Sigmoid colon (tissue), 7 donors: ENCODE measurements around the gene SELENOO. TPM values are rescaled to one million over a fixed set of nuclear protein-coding genes. Genes with fewer than 3 reads are reported as not detected.

Experiments
- DNase-seq: peaks from one replicate; pipeline ENCODE4 v3.0.0-alpha.2; 2019
- H3K27ac ChIP-seq, 4 donors: fragments of 200-600 bp; sonication (generic); one replicate each; pipeline ENCODE4 v1.5.1; 2016 to 2019; ENCODE audit warnings: mild to moderate bottlenecking in 1 of 4
- H3K27me3 ChIP-seq, 3 donors: fragments of 200-600 bp; sonication (generic); one replicate each; pipeline ENCODE4 v1.5.1; 2019; ENCODE audit warnings: mild to moderate bottlenecking in 1 of 3
- H3K36me3 ChIP-seq, 4 donors: fragments of 200-600 bp; sonication (generic); one replicate each; pipeline ENCODE4 v1.5.1; 2016 to 2019
- H3K4me1 ChIP-seq, 4 donors: fragments of 200-600 bp; sonication (generic); one replicate each; pipeline ENCODE4 v1.5.1; 2017 to 2019
- H3K4me3 ChIP-seq, 4 donors: fragments of 200-600 bp; sonication (generic); one replicate each; pipeline ENCODE4 v1.5.1; 2017 to 2019; ENCODE audit warnings: mild to moderate bottlenecking in 2 of 4, moderate library complexity in 1 of 4
- H3K9me3 ChIP-seq, 4 donors: fragments of 200-600 bp in 3 of 4; sonication (generic) in 3 of 4; one replicate each; pipeline versions ENCODE4 v1.5.1 to v1.6.1; 2013 to 2019
- EP300 ChIP-seq, 4 donors: sonication (generic); formaldehyde crosslinking; IDR thresholded peaks; one replicate each; pipeline ENCODE4 v1.6.1; 2017; ENCODE audit warnings: antibody characterized with exemption in 4 of 4
- POLR2A ChIP-seq, 2 donors: fragments of 450-650 bp; IDR thresholded peaks; one replicate each; pipeline ENCODE4 v1.6.1; 2016; ENCODE audit warnings: antibody characterized with exemption in 2 of 2, mild to moderate bottlenecking in 2 of 2, moderate library complexity in 2 of 2
- POLR2AphosphoS5 ChIP-seq, 4 donors: sonication (generic); formaldehyde crosslinking; IDR thresholded peaks; one replicate each; pipeline ENCODE4 v1.6.1; 2017; ENCODE audit warnings: antibody characterized with exemption in 4 of 4
- WGBS, 2 donors: extraction: QIAGEN DNeasy Blood & Tissue Kit; methylation state at CpG; one replicate each; pipeline ENCODE4 v1.1.7; 2013; 5-methylcytosine and 5-hydroxymethylcytosine counted together
- intact Hi-C: fragments of 100-400 bp; cut with DNase I; formaldehyde crosslinking; loops from one replicate; pipeline ENCODE4 v1.15.1; 2023
- polyA plus RNA-seq, 3 donors: library from polyadenylated mRNA; stranded (reverse); fragments of 200-250 nt; gene quantifications; one replicate each; pipeline ENCODE4 v1.2.3, GENCODE V29; 2013
- total RNA-seq, 4 donors: library from RNA; depleted of rRNA; stranded (reverse); fragments of >200 nt; gene quantifications; one replicate each; pipeline ENCODE4 v1.1.0, GENCODE V29; 2016
- TF ChIP-seq, protein P1 (sequence below), 4 experiments: fragments of 450-650 bp in 3 of 4; fragments of 200-600 bp in 1 of 4; IDR thresholded peaks; one replicate each; pipeline ENCODE4 v1.5.1; 2016 to 2019; ENCODE audit warnings: antibody characterized with exemption in 4 of 4, mild to moderate bottlenecking in 3 of 4, moderate library complexity in 2 of 4
- donor health status: healthy with polysubstance abuse.
- donor health status: Bipolar disorder and iron deficiency.
- donor health status: healthy.

Gene SELENOO
- total and polyA plus RNA-seq, 7 donors, result 10.2 to 30.2 (median 17.9) TPM

GRCh38 chr22:50175921-50176849 lies 24.6 kb upstream of the SELENOO start:
- peaks cover 0 to 7% (median under 1%) of the 10 kb centered on the region in 4 donors for H3K4me1 ChIP-seq
- H3K27ac ChIP-seq, result no peak overlapping the region
- no peaks in the 10 kb centered on the region for H3K36me3 ChIP-seq
- no peaks in the 10 kb centered on the region for H3K9me3 ChIP-seq
- no peak for TF ChIP-seq POLR2AphosphoS5 (IDR thresholded peaks at IDR 0.05)
- TF ChIP-seq POLR2A (IDR thresholded peaks at IDR 0.05), result no peak
- TF ChIP-seq, protein P1, sequence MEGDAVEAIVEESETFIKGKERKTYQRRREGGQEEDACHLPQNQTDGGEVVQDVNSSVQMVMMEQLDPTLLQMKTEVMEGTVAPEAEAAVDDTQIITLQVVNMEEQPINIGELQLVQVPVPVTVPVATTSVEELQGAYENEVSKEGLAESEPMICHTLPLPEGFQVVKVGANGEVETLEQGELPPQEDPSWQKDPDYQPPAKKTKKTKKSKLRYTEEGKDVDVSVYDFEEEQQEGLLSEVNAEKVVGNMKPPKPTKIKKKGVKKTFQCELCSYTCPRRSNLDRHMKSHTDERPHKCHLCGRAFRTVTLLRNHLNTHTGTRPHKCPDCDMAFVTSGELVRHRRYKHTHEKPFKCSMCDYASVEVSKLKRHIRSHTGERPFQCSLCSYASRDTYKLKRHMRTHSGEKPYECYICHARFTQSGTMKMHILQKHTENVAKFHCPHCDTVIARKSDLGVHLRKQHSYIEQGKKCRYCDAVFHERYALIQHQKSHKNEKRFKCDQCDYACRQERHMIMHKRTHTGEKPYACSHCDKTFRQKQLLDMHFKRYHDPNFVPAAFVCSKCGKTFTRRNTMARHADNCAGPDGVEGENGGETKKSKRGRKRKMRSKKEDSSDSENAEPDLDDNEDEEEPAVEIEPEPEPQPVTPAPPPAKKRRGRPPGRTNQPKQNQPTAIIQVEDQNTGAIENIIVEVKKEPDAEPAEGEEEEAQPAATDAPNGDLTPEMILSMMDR (IDR thresholded peaks at IDR 0.05), result no peak
- TF ChIP-seq EP300 (IDR thresholded peaks at IDR 0.05), result no peak
- 72 to 75% methylated on average over 27 of the region's 27 CpGs for WGBS, 2 donors
- intact Hi-C loops, result no loop called here
- peaks cover 23 to 73% (median 31%) of the 10 kb centered on the region in 3 donors for H3K27me3 ChIP-seq
- DNase-seq, result peak; percentile 57
- no peak overlapping the region for H3K4me3 ChIP-seq

GRCh38 chr22:50176850-50177536 lies 23.8 kb upstream of the SELENOO start:
- H3K4me3 ChIP-seq, result no peak overlapping the region
- no peak for TF ChIP-seq POLR2AphosphoS5 (IDR thresholded peaks at IDR 0.05)
- TF ChIP-seq EP300 (IDR thresholded peaks at IDR 0.05), result no peak
- TF ChIP-seq, protein P1 (IDR thresholded peaks at IDR 0.05), result no peak
- TF ChIP-seq POLR2A (IDR thresholded peaks at IDR 0.05), result no peak
- H3K9me3 ChIP-seq, result no peaks in the 10 kb centered on the region
- intact Hi-C loops, result no loop called here
- peaks cover 0 to 6% (median 0%) of the 10 kb centered on the region in 4 donors for H3K4me1 ChIP-seq
- H3K36me3 ChIP-seq, result no peaks in the 10 kb centered on the region
- WGBS, 2 donors, result 96 to 97% methylated on average over 76 of the region's 76 CpGs
- peaks cover 19 to 65% (median 24%) of the 10 kb centered on the region in 3 donors for H3K27me3 ChIP-seq
- H3K27ac ChIP-seq, result no peak overlapping the region
- DNase-seq, result peak; percentile 59

GRCh38 chr22:50177537-50178470 lies 23.0 kb upstream of the SELENOO start:
- Histone ChIP-seq H3K27ac (no peak overlapping the region), H3K4me3 (no peak overlapping the region), H3K36me3 (no peaks in the 10 kb centered on the region), H3K4me1 (peaks cover 0 to 6% (median 0%) of the 10 kb centered on the region in 4 donors), H3K27me3 (peaks cover 19 to 62% (median 24%) of the 10 kb centered on the region in 3 donors), H3K9me3 (no peaks in the 10 kb centered on the region)
- intact Hi-C loops, result no loop called here
- WGBS, 2 donors, result 67 to 73% methylated on average over 98 of the region's 98 CpGs
- DNase-seq, result peak; percentile 56
- TF ChIP-seq EP300 (IDR thresholded peaks at IDR 0.05), result no peak
- TF ChIP-seq POLR2A (IDR thresholded peaks at IDR 0.05), result no peak
- TF ChIP-seq, protein P1 (IDR thresholded peaks at IDR 0.05), result no peak
- no peak for TF ChIP-seq POLR2AphosphoS5 (IDR thresholded peaks at IDR 0.05)

DNA sequence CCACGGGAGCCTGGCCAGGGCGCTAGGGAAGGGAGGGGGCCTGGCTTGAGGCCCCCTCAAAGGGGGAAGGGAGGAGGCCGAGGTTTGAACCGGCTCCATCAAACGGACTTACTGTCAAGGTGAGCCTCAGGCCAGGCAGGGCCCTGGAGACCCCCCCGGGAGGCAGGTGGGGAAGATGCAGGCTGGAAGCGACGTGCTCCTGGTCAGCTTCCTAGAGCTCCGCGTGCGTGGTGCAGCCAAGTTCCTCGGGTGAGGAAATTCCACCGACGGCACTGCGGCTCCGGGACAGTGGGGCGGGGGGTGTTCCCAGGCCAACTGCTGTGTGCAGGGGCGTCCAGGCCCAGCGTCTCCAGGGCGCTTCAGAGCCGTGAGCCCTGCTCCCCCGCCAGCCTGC lies 22.3 kb upstream of the SELENOO start:
- Histone ChIP-seq H3K9me3 (no peaks in the 10 kb centered on the region), H3K27me3 (peaks cover 19 to 55% (median 21%) of the 10 kb centered on the region in 3 donors), H3K36me3 (no peaks in the 10 kb centered on the region), H3K27ac (no peak overlapping the region), H3K4me1 (peaks cover 0 to 7% (median 1%) of the 10 kb centered on the region in 4 donors), H3K4me3 (no peak overlapping the region)
- TF ChIP-seq EP300 (IDR thresholded peaks at IDR 0.05), result no peak
- TF ChIP-seq POLR2AphosphoS5 (IDR thresholded peaks at IDR 0.05), result no peak
- TF ChIP-seq, protein P1 (IDR thresholded peaks at IDR 0.05), result no peak
- no peak for TF ChIP-seq POLR2A (IDR thresholded peaks at IDR 0.05)
- 45 to 67% methylated on average over 22 of the region's 22 CpGs for WGBS, 2 donors
- intact Hi-C loops, result no loop called here
- peak; percentile 59 for DNase-seq
